A172 (cell line): ENCODE data around the gene FGF1. TPM values are rescaled to one million over a fixed set of nuclear protein-coding genes. Genes with fewer than 3 reads are reported as not detected.

Source experiments
- DNase-seq: peaks from one replicate; pipeline ENCODE4 v3.0.0-alpha.2; 2015; ENCODE audit warnings: low spot score
- total RNA-seq: library from RNA; depleted of rRNA; stranded (reverse); fragments of >200 nt; shearing (Covaris generic); gene quantifications from 2 replicates; pipeline ENCODE4 v1.2.3, GENCODE V29; 2014

Gene FGF1
- total RNA-seq, 1 experiment from 2014 or later, result 1.2 TPM

GRCh38 chr5:142697356-142698255 is 11.7 kb upstream of the FGF1 start:
- DNase-seq, result peak; percentile 48

- DNase-seq, result no peak
Measured at GRCh38 chr5:142696379-142696778, 10.5 kb upstream of the FGF1 start.

- DNase-seq, result no peak
Measured at GRCh38 chr5:142694092-142694856, 8.4 kb upstream of the FGF1 start.

GRCh38 chr5:142692321-142692894 is 6.5 kb upstream of the FGF1 start:
- no peak for DNase-seq

DNA sequence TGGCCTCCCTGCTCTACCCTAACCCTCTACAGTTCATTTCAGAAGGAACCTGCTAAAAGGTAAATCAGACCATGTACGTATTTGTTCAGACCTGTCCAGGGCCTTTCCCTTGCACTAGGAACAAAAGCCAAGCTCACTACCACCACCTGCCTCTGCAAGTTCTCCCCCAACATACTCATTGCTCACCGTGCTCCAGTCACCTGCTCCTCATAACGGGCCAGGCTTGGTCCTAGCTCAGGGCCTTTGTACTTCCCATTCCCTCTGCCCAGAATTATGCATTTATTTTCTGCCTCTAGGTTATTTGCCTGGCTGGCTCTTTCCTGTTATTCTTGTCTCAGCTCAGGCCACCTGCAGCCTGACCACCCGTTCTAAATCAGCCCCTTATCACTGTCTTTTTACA is 4.8 kb upstream of the FGF1 start:
- DNase-seq, result no peak

DNA sequence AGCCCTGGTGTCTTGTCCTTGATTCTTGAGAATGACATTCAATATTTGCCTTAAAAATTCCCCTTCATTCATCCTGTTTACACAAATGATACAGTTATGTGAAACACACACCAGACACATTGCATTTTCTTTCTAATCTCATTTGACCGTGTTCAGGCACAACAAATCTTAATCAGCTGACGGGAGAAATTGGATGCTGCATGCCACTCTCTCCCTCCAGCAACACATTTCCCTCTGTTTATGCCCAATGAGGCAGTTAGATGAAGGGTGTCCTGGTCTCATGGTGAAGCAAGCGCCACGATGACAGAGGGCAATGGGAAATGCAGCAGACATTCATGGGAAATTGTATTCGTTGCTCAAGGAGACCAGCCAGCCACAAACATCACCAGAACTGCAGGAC is 3.2 kb upstream of the FGF1 start:
- no peak for DNase-seq

- DNase-seq, result no peak
Measured at GRCh38 chr5:142688281-142688989, 2.5 kb upstream of the FGF1 start.

DNA sequence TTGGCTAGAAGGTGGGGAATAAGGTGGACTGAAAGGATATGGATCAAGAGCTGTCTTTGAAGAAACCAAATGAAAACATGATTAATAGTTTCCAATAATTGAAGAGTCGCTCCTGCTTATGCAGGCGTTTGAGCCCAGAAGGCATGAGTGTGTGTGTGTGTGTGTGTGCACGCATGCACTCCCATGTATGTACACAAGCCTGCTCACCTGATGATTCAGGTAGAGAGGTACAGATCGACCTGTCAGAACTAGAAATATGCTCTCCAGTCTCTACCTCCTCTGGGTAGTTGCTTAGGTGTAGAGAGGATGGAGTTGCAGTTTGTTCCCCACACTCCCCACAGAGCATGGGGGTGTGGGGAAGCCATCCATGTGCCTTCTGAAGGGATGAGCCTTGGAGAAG is 1.1 kb upstream of the FGF1 start:
- DNase-seq, result no peak

GRCh38 chr5:142686210-142686734 is 382 bp upstream of the FGF1 start:
- DNase-seq, result no peak

DNA sequence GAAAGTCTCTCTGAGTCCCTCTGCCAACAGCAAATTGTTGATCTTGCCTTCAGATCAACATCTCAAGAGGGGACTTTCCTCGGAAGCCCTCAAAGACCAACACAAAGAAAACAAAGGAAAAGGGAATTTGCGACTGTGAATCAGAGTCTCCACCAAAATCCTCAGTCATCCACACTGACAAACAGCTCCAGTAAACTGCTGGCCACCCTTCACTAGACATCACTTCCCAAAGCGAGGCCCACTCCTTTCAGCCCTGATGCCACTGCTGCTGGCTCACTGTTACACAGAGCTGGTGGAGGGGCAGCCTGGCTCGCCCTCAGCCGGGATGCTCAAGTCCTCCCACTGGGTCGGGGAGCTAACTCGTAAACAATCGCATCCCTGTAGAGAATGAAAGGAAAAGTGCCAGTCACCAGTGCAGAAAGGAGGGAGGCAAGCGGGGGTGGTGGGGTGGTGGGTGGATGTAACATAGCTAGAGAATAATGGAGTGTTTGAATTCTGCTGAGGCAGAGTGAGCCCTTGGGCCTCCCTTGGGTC is 1.3 kb downstream of the FGF1 start:
- no peak for DNase-seq

- no peak for DNase-seq
Measured at GRCh38 chr5:142683881-142684505, 1.9 kb downstream of the FGF1 start.

GRCh38 chr5:142683116-142683515 is 2.8 kb downstream of the FGF1 start:
- no peak for DNase-seq

- peak; percentile 88 for DNase-seq
Measured at GRCh38 chr5:142680605-142681259, 5.2 kb downstream of the FGF1 start.

- DNase-seq, result no peak
Measured at GRCh38 chr5:142679744-142680143, 6.1 kb downstream of the FGF1 start.

DNA sequence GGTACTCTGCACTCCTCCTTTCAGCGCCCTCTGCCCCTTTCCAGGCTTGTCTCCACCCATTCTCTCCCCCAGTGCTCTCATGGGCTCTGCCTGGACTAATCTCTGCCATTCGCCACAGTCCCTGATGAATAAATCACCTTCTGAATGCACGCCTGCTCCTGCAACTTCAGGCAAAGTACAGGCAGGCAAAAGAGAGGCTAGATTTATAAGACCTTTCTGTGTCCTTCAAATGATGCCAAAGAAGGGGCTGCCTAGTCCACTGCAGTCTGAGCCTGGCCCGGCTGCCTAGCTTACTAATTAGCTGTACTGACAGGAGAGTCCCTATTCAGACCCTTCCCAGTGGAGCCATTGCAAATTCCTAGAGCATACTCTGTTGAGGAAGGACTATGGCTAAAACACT is 7.4 kb downstream of the FGF1 start:
- no peak for DNase-seq

DNA sequence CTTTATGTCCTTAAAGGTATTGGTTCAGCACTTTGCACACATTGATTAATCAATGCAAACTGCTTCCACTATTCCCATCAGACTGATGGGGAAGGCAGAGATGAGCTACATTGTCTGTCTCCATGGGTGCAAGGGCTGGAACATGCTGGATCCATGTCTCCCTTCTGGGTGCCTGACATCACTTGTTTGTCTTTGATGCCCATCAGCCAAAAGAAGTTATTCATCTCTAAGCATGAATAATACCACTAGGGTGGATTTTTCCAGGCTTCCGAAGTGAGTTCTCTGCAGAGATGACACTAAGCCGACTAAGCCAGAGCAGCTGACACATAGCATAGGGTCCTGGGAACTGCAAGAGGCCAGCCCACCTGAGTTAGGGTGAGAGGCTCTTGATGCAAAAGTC is 8.7 kb downstream of the FGF1 start:
- DNase-seq, result no peak

- DNase-seq, result no peak
Measured at GRCh38 chr5:142676318-142676717, 9.6 kb downstream of the FGF1 start.

DNA sequence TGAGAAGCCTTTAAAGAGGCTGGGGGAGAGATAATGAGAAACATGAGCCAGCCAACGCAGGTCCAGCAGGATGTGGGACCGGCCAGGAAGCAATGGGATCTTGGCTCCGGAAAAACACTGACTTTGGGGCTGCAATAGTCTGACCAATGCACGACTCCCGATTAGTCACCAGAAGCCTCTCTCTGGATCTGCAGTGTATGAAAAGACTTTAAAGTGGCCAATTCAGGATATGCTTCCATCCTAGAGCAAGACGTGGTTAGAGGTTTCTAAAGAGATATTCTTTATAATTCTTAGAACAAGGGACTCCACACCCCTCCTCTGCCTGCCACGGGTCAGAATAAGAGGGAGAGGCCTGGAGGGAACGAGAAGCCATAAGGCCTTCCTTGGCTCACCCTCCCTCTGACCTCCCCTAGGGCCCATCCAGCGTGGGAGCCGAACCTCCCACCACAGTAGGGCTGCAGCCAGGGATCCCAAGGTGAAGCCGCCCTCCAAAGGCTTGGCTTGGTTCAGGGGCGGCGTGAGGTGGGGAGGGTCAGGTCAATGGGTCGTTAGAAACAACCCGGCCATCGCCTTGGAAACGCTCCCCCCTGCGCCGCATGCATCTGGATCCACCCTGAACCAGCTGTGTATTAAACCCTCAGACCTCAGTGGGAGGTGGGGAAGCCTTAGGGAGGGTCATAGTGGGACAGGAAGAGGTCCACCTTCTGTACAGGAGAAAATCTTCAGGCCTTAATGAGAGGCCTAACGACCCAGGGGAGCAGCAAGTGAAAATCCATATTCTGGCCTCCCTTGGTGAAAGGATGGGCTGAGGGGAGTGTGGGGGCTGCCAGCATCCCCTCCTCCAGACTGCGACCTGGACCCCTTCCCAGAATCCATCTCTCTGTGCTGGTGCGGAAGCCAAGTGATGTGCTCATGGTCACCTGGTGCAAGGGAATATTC is 11.1 kb downstream of the FGF1 start:
- DNase-seq, result peak; percentile 71

GRCh38 chr5:142671801-142672200 is 14.1 kb downstream of the FGF1 start:
- DNase-seq, result peak; percentile 37
